Endothelial cell of umbilical vein (primary cell): ENCODE measurements around the gene SPTY2D1. TPM values are rescaled to one million over a fixed set of nuclear protein-coding genes. Genes with fewer than 3 reads are reported as not detected.

Experiments used
- BruUV-seq: library from RNA; stranded (reverse); fragments of 400-500 nt; replicated peaks from 2 replicates; lab custom pipeline; 2021; lab: Mats Ljungman, UMichigan
- CTCF ChIA-PET: fragments of 300-600, 350-600 bp; sonication (Branson Sonifier 250); formaldehyde crosslinking; loops from one replicate; lab custom pipeline; 2021; ENCODE audit warnings: antibody characterized with exemption, inconsistent platforms; lab: Charles Lee
- POLR2A ChIA-PET: fragments of 300-600, 350-600 bp; sonication (Branson Sonifier 250); formaldehyde crosslinking; loops from one replicate; lab custom pipeline; 2021; ENCODE audit warnings: antibody characterized with exemption, inconsistent platforms; lab: Charles Lee
- DNase-seq: peaks from one replicate; pipeline ENCODE4 v3.0.0-alpha.2; 2011; ENCODE audit warnings: low read depth, low spot score
- FAIRE-seq: peaks from 2 replicates; lab custom pipeline; 2011; peaks lifted over from hg19 to GRCh38; lab: Jason Lieb, UNC
- H2AFZ ChIP-seq: 2 replicates; pipeline ENCODE4 v1.6.0; 2012; ENCODE audit warnings: low read depth, low read length, control low read depth, inconsistent platforms
- H3K27ac ChIP-seq: 2 replicates; pipeline ENCODE4 v1.5.1; 2011; ENCODE audit warnings: low read depth, mild to moderate bottlenecking, control low read depth, low read length, moderate library complexity; ENCODE audit not compliant: insufficient read depth
- H3K27me3 ChIP-seq, 2 experiments: 2 replicates each; pipeline versions ENCODE4 v1.6.0 to v1.6.1; 2011; ENCODE audit warnings: low read length in 2 of 2, mixed read lengths in 1 of 2; ENCODE audit not compliant: control insufficient read depth in 2 of 2, insufficient read depth in 2 of 2
- H3K36me3 ChIP-seq, 2 experiments: 2 replicates in 1 of 2; 3 replicates in 1 of 2; pipeline ENCODE4 v1.5.1; 2011; ENCODE audit warnings: low read length in 2 of 2, mild to moderate bottlenecking in 1 of 2, moderate library complexity in 1 of 2; ENCODE audit not compliant: control insufficient read depth in 2 of 2, insufficient read depth in 2 of 2; ENCODE audit errors: extremely low read depth in 1 of 2
- H3K4me1 ChIP-seq: 3 replicates; pipeline ENCODE4 v1.5.1; 2011; ENCODE audit warnings: mild to moderate bottlenecking, low read length; ENCODE audit not compliant: control insufficient read depth, insufficient read depth; ENCODE audit errors: extremely low read depth
- H3K4me2 ChIP-seq: 2 replicates; pipeline ENCODE4 v1.6.1; 2011; ENCODE audit warnings: low read length, control low read depth, mixed read lengths; ENCODE audit not compliant: insufficient read depth
- H3K4me3 ChIP-seq, 3 experiments: fragments of 200-600 bp in 1 of 3; sonication (generic), shearing (Covaris generic) in 1 of 3; replicated peaks in 1 of 3; 2 replicates each; pipeline ENCODE4 v1.5.1; 2011 to 2016; ENCODE audit warnings: control low read depth in 3 of 3, low read length in 3 of 3, mild to moderate bottlenecking in 2 of 3, inconsistent platforms in 1 of 3, low read depth in 1 of 3, moderate library complexity in 1 of 3; ENCODE audit not compliant: insufficient read depth in 1 of 3
- H3K79me2 ChIP-seq: 2 replicates; pipeline ENCODE4 v1.6.0; 2012; ENCODE audit warnings: low read length, inconsistent platforms; ENCODE audit not compliant: control insufficient read depth, insufficient read depth
- H3K9ac ChIP-seq: replicated peaks from 2 replicates; pipeline ENCODE3; 2011; ENCODE audit warnings: low read length, control low read depth; ENCODE audit not compliant: insufficient read depth; ENCODE audit errors: extremely low read depth
- H3K9me1 ChIP-seq: replicated peaks from 3 replicates; pipeline ENCODE4 v1.6.0; 2011; ENCODE audit warnings: mild to moderate bottlenecking, low read length; ENCODE audit not compliant: control insufficient read depth, insufficient read depth; ENCODE audit errors: extremely low read depth
- H3K9me3 ChIP-seq: replicated peaks from 2 replicates; pipeline ENCODE4 v1.5.1; 2012; ENCODE audit warnings: low read length, inconsistent platforms; ENCODE audit not compliant: control insufficient read depth, insufficient read depth
- H4K20me1 ChIP-seq: replicated peaks from 2 replicates; pipeline ENCODE3; 2011; ENCODE audit warnings: mild to moderate bottlenecking, low read length; ENCODE audit not compliant: control insufficient read depth, insufficient read depth; ENCODE audit errors: extremely low read depth
- EZH2 ChIP-seq: IDR thresholded peaks from 2 replicates; pipeline ENCODE4 v1.6.1; 2012; ENCODE audit warnings: borderline replicate concordance, low read depth, mild to moderate bottlenecking, moderate library complexity, low read length, inconsistent platforms; ENCODE audit not compliant: severe bottlenecking
- FOS ChIP-seq: IDR thresholded peaks from 2 replicates; pipeline ENCODE4 v1.6.1; 2011; ENCODE audit warnings: mild to moderate bottlenecking, low read length, moderate library complexity, borderline replicate concordance; ENCODE audit not compliant: insufficient read depth
- GATA2 ChIP-seq: IDR thresholded peaks from 2 replicates; pipeline ENCODE4 v1.7.0; 2011; ENCODE audit warnings: low read depth, mild to moderate bottlenecking, moderate library complexity, mixed read lengths, low read length; ENCODE audit not compliant: insufficient read length, insufficient read depth
- JUN ChIP-seq: IDR thresholded peaks from 2 replicates; pipeline ENCODE4 v1.6.1; 2011; ENCODE audit warnings: borderline replicate concordance, low read depth; ENCODE audit not compliant: insufficient read length, insufficient read depth
- MAX ChIP-seq: IDR thresholded peaks from 2 replicates; pipeline ENCODE4 v1.6.1; 2011; ENCODE audit not compliant: insufficient read depth, insufficient read length
- MYC ChIP-seq: IDR thresholded peaks from one replicate; pipeline ENCODE4 v1.6.1; 2011; ENCODE audit warnings: mild to moderate bottlenecking, low read depth, low read length
- POLR2A ChIP-seq: IDR thresholded peaks from 2 replicates; pipeline ENCODE4 v1.6.1; 2012; ENCODE audit warnings: low read depth, mild to moderate bottlenecking, control low read depth, low read length
- POLR2AphosphoS5 ChIP-seq: IDR thresholded peaks from 2 replicates; pipeline ENCODE4 v1.6.1; 2012; ENCODE audit warnings: low read depth, mild to moderate bottlenecking, control low read depth, low read length, moderate library complexity; ENCODE audit not compliant: insufficient read depth
- dilution Hi-C: fragments of 300-500 bp; cut with MboI; formaldehyde crosslinking; loops from one replicate; pipeline ENCODE4 v1.15.0; 2019; ENCODE audit warnings: low sequenced_read_pairs; ENCODE audit not compliant: extremely low pct_ligation_motif_present
- intact Hi-C: fragments of 100-400 bp; cut with micrococcal nuclease; formaldehyde crosslinking; loops from one replicate; pipeline ENCODE4 v1.10.0; 2022
- polyA plus RNA-seq, 4 experiments: library from polyadenylated mRNA; depleted of rRNA in 3 of 4; stranded (reverse) in 3 of 4; unstranded in 1 of 4; fragments of >200 nt; gene quantifications; 2 replicates each; pipeline versions ENCODE4 v1.2.1 to v1.2.3, GENCODE V29; 2011 to 2012; ENCODE audit warnings: missing spikeins in 1 of 4
- total RNA-seq: library from RNA; stranded (reverse); gene quantifications from 2 replicates; pipeline ENCODE4 v1.2.3, GENCODE V29; 2021
- TF ChIP-seq, protein P1 (sequence below), 2 donors: IDR thresholded peaks; 1 replicate in 1 of 2; 2 replicates in 1 of 2; pipeline ENCODE4 v1.5.1; 2011; ENCODE audit warnings: low read length in 2 of 2, mild to moderate bottlenecking in 2 of 2, moderate library complexity in 2 of 2, control low read depth in 1 of 2, inconsistent platforms in 1 of 2, low read depth in 1 of 2; ENCODE audit not compliant: insufficient read depth in 1 of 2; ENCODE audit errors: extremely low read depth in 1 of 2

Gene SPTY2D1
- total and polyA plus RNA-seq, 2 donors (not counting 3 experiments of a cell fraction or from before 2014, with no cell fraction given): 5.5 to 18.7 TPM

GRCh38 chr11:18611196-18611595 is 22.9 kb downstream of the SPTY2D1 start:
- BruUV-seq: no TSS peak
- CTCF ChIA-PET: no interaction called here
- no peaks in the 10 kb centered on the region for H3K79me2 ChIP-seq

More at GRCh38 chr11:18611196-18611595, 22.9 kb downstream of the SPTY2D1 start:
- no peaks in the 10 kb centered on the region for H3K27me3 ChIP-seq
- POLR2A ChIA-PET: no interaction called here
- H2AFZ ChIP-seq: no peak overlapping the region
- peaks cover 6% of the 10 kb centered on the region for H3K4me1 ChIP-seq
- DNase-seq: no peak
- FAIRE-seq: no peak
- H3K4me2 ChIP-seq: no peak overlapping the region
- no peak overlapping the region for H3K9ac ChIP-seq
- intact Hi-C loops (no loop called here), dilution Hi-C loops (no loop called here)
- H3K9me3 ChIP-seq: no peaks in the 10 kb centered on the region
- peaks cover 13 to 17% of the 10 kb centered on the region in 2 experiments for H3K36me3 ChIP-seq
- H3K4me3 ChIP-seq: no peak overlapping the region
- H3K9me1 ChIP-seq: no peaks in the 10 kb centered on the region
- no peak overlapping the region for H3K27ac ChIP-seq
- TF ChIP-seq EZH2 (no peak), MAX (no peak), MYC (no peak), GATA2 (no peak), JUN (no peak), FOS (no peak), POLR2AphosphoS5 (no peak), POLR2A (no peak)
- TF ChIP-seq, protein P1, sequence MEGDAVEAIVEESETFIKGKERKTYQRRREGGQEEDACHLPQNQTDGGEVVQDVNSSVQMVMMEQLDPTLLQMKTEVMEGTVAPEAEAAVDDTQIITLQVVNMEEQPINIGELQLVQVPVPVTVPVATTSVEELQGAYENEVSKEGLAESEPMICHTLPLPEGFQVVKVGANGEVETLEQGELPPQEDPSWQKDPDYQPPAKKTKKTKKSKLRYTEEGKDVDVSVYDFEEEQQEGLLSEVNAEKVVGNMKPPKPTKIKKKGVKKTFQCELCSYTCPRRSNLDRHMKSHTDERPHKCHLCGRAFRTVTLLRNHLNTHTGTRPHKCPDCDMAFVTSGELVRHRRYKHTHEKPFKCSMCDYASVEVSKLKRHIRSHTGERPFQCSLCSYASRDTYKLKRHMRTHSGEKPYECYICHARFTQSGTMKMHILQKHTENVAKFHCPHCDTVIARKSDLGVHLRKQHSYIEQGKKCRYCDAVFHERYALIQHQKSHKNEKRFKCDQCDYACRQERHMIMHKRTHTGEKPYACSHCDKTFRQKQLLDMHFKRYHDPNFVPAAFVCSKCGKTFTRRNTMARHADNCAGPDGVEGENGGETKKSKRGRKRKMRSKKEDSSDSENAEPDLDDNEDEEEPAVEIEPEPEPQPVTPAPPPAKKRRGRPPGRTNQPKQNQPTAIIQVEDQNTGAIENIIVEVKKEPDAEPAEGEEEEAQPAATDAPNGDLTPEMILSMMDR (IDR thresholded peaks at IDR 0.05; ENCODE audit: extremely low read depth in 1 of 2, insufficient read depth in 1 of 2, low read depth in 1 of 2, low read length in 2 of 2): no peak
- H4K20me1 ChIP-seq: no peaks in the 10 kb centered on the region
